Caco-2 (cell line): ENCODE data around the gene MRPS22. TPM values are rescaled to one million over a fixed set of nuclear protein-coding genes. Genes with fewer than 3 reads are reported as not detected.

Experiments used
- BruUV-seq: library from RNA; stranded (reverse); fragments of 400-500 nt; replicated peaks from 2 replicates; lab custom pipeline; 2021; lab: Mats Ljungman, UMichigan
- CTCF ChIA-PET: fragments of 300-600 bp; sonication (Branson Sonifier 250); formaldehyde crosslinking; loops from one replicate; lab custom pipeline; 2022; ENCODE audit warnings: antibody characterized with exemption; lab: Charles Lee
- POLR2A ChIA-PET: fragments of 300-600 bp; sonication (Branson Sonifier 250); formaldehyde crosslinking; loops from one replicate; lab custom pipeline; 2022; ENCODE audit warnings: antibody characterized with exemption; lab: Charles Lee
- DNase-seq, 2 experiments: peaks; one replicate each; pipeline versions ENCODE4 v3.0.0 to v3.0.0-alpha.2; 2020 to 2022
- H3K27me3 ChIP-seq: replicated peaks from 2 replicates; pipeline ENCODE4 v1.6.0; 2011; ENCODE audit warnings: low read length; ENCODE audit not compliant: control insufficient read depth, insufficient read depth
- H3K36me3 ChIP-seq: 2 replicates; pipeline ENCODE4 v1.5.1; 2011; ENCODE audit warnings: low read length; ENCODE audit not compliant: control insufficient read depth, insufficient read depth
- H3K4me1 ChIP-seq: fragments of 250-450 bp; sonication (Bioruptor Pico); 2 replicates; pipeline ENCODE4 v1.5.1; 2020; ENCODE audit warnings: mild to moderate bottlenecking
- H3K4me3 ChIP-seq: 2 replicates; pipeline ENCODE4 v1.5.1; 2011; ENCODE audit warnings: low read depth, mild to moderate bottlenecking, control low read depth, low read length
- H3K9me3 ChIP-seq: fragments of 250-450 bp; sonication (Bioruptor Pico); 2 replicates; pipeline ENCODE4 v1.5.1; 2020; ENCODE audit warnings: mild to moderate bottlenecking, moderate library complexity
- H3K27ac Mint-ChIP-seq: one replicate; pipeline ENCODE4 v1.8.0; 2022; ENCODE audit warnings: mixed read lengths; ENCODE audit not compliant: unreplicated experiment
- H3K27me3 Mint-ChIP-seq: one replicate; pipeline ENCODE4 v1.8.0; 2022; ENCODE audit warnings: mixed read lengths; ENCODE audit not compliant: insufficient read depth, unreplicated experiment
- H3K36me3 Mint-ChIP-seq: one replicate; pipeline ENCODE4 v1.8.0; 2022; ENCODE audit warnings: mild to moderate bottlenecking, mixed read lengths; ENCODE audit not compliant: insufficient read depth, unreplicated experiment
- H3K4me1 Mint-ChIP-seq: one replicate; pipeline ENCODE4 v1.8.0; 2022; ENCODE audit warnings: low read depth, mixed read lengths; ENCODE audit not compliant: unreplicated experiment
- H3K4me3 Mint-ChIP-seq: one replicate; pipeline ENCODE4 v1.8.0; 2022; ENCODE audit warnings: mild to moderate bottlenecking, moderate library complexity, mixed read lengths; ENCODE audit not compliant: unreplicated experiment
- H3K9me3 Mint-ChIP-seq: one replicate; pipeline ENCODE4 v1.8.0; 2022; ENCODE audit warnings: mixed read lengths; ENCODE audit not compliant: unreplicated experiment
- intact Hi-C: fragments of 100-400 bp; cut with micrococcal nuclease; formaldehyde crosslinking; loops from one replicate; pipeline ENCODE4 v1.10.0; 2022; ENCODE audit not compliant: unreplicated experiment
- total RNA-seq: library from RNA; stranded (reverse); gene quantifications from 2 replicates; pipeline ENCODE4 v1.2.3, GENCODE V29; 2022
- TF ChIP-seq, protein P1 (sequence below), 2 experiments: fragments of 200-600 bp in 1 of 2; IDR thresholded peaks; 1 replicate in 1 of 2; 2 replicates in 1 of 2; pipeline versions ENCODE4 v1.5.1 to v1.8.0; 2011 to 2022; ENCODE audit warnings: antibody characterized with exemption in 1 of 2, control low read depth in 1 of 2, inconsistent platforms in 1 of 2, low read depth in 1 of 2, low read length in 1 of 2, mild to moderate bottlenecking in 1 of 2, moderate library complexity in 1 of 2; ENCODE audit not compliant: insufficient read depth in 1 of 2, severe bottlenecking in 1 of 2, unreplicated experiment in 1 of 2

MRPS22 gene
- total RNA-seq, 1 experiment from 2014 or later, result 63.9 TPM

DNA sequence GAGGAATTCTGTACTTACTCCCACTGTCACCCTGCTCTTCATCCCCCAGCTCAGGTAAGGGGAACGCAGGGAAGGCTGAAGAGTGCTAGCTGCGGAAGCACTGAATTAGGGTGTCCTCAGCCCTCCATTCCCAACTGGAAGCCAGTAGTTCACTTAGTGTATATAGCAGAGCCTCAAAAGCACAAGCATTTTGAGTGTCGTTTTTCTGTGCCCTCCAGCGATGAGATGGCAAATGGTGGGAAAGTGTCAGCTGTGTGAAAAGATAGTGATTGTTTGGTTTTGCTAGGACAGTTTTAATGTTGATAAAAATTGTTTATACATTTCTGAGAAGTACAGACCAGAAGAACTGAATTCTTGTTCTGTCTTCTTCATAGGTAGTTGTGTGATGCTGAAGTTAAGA, 10.8 kb downstream of the MRPS22 start:
- CTCF ChIA-PET, result interaction anchor here (0.6 to 1.4 kb wide), 11 partner anchors 10 to 668 kb away, joined by 3 to 14 read pairs (median 4); partner anchors contain the start of genes COPB2 and MRPS22
- BruUV-seq, result no TSS peak
- Histone ChIP-seq H3K36me3 (peaks cover 3% of the 10 kb centered on the region), H3K4me1 (no peaks in the 10 kb centered on the region), H3K4me3 (no peak overlapping the region), H3K9me3 (no peaks in the 10 kb centered on the region), H3K27me3 (no peaks in the 10 kb centered on the region)
- no peak overlapping the region for H3K27ac Mint-ChIP-seq
- TF ChIP-seq, protein P1, sequence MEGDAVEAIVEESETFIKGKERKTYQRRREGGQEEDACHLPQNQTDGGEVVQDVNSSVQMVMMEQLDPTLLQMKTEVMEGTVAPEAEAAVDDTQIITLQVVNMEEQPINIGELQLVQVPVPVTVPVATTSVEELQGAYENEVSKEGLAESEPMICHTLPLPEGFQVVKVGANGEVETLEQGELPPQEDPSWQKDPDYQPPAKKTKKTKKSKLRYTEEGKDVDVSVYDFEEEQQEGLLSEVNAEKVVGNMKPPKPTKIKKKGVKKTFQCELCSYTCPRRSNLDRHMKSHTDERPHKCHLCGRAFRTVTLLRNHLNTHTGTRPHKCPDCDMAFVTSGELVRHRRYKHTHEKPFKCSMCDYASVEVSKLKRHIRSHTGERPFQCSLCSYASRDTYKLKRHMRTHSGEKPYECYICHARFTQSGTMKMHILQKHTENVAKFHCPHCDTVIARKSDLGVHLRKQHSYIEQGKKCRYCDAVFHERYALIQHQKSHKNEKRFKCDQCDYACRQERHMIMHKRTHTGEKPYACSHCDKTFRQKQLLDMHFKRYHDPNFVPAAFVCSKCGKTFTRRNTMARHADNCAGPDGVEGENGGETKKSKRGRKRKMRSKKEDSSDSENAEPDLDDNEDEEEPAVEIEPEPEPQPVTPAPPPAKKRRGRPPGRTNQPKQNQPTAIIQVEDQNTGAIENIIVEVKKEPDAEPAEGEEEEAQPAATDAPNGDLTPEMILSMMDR (IDR thresholded peaks at IDR 0.05; ENCODE audit: insufficient read depth in 1 of 2, low read depth in 1 of 2, low read length in 1 of 2, severe bottlenecking in 1 of 2, unreplicated experiment in 1 of 2), result no peak
- H3K36me3 Mint-ChIP-seq, result peaks cover 92% of the 10 kb centered on the region
- H3K27me3 Mint-ChIP-seq, result no peaks in the 10 kb centered on the region
- intact Hi-C loops, result no loop called here
- POLR2A ChIA-PET, result interaction anchor here (1.3 kb wide), 1 partner anchor 35 kb away, joined by 9 read pairs; the partner anchor contains the start of gene COPB2
- DNase-seq, result no peak
- no peak overlapping the region for H3K4me3 Mint-ChIP-seq
- no peaks in the 10 kb centered on the region for H3K9me3 Mint-ChIP-seq
- H3K4me1 Mint-ChIP-seq, result no peaks in the 10 kb centered on the region

DNA sequence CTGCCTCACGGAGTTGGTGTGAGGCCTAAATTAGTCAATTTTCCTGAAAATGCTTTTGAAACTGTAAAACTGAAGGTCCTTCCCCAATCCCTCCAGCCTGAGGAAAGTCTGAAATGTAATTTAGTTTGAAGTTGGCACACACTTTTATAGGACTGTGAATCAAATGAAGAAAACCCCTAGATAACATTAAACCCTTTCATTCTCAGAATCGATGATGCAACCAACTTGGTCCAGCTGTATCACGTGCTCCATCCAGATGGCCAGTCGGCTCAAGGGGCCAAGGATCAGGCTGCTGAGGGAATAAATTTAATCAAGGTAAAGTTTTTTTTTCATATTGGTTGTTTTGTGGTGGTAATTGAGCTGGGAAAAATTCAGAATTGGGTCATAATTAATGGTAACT, 11.7 kb downstream of the MRPS22 start:
- H3K4me3 ChIP-seq, result no peak overlapping the region
- H3K4me1 ChIP-seq, result no peaks in the 10 kb centered on the region
- Mint-ChIP-seq H3K36me3 (peaks cover 94% of the 10 kb centered on the region), H3K4me3 (no peak overlapping the region), H3K27ac (peak overlapping the region; percentile 5), H3K4me1 (no peaks in the 10 kb centered on the region), H3K27me3 (no peaks in the 10 kb centered on the region), H3K9me3 (no peaks in the 10 kb centered on the region)
- TF ChIP-seq, protein P1 (IDR thresholded peaks at IDR 0.05; ENCODE audit: insufficient read depth in 1 of 2, low read depth in 1 of 2, low read length in 1 of 2, severe bottlenecking in 1 of 2, unreplicated experiment in 1 of 2), result no peak
- no TSS peak for BruUV-seq
- ChIA-PET CTCF (interaction anchor here (0.7 kb wide), 1 partner anchor 667 kb away, joined by 3 read pairs; no protein-coding TSS in a partner anchor), POLR2A (no interaction called here)
- intact Hi-C loops, result no loop called here
- no peak for DNase-seq
- peaks cover 3% of the 10 kb centered on the region for H3K36me3 ChIP-seq
- H3K27me3 ChIP-seq, result no peaks in the 10 kb centered on the region
- no peaks in the 10 kb centered on the region for H3K9me3 ChIP-seq

DNA sequence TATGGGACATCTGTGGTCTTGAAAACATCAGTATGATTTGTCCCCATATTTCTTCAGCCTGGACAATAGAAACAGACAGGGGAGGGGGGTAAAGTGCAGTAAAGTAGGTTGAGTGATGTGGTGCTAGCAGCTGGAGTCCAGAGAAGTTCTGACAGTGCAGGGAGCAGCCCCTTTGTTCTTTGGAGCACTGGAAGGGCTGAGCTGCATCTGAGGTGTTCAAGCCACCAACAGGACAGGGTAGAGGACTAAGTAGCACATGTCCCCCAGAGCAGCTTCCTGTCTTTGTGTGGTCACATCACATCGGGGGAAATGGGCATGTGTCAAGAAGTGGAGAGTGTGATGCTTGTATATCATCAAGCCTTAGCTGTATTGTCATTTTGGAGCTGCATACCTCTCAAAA, 12.1 kb downstream of the MRPS22 start:
- POLR2A ChIA-PET, result no interaction called here
- H3K36me3 Mint-ChIP-seq, result peaks cover 94% of the 10 kb centered on the region
- H3K27me3 ChIP-seq, result no peaks in the 10 kb centered on the region
- no peaks in the 10 kb centered on the region for H3K9me3 ChIP-seq
- intact Hi-C loops, result no loop called here
- no peaks in the 10 kb centered on the region for H3K27me3 Mint-ChIP-seq
- no peak for DNase-seq
- no peaks in the 10 kb centered on the region for H3K9me3 Mint-ChIP-seq
- no peak overlapping the region for H3K4me3 ChIP-seq
- no peaks in the 10 kb centered on the region for H3K4me1 Mint-ChIP-seq
- CTCF ChIA-PET, result no interaction called here
- H3K4me3 Mint-ChIP-seq, result no peak overlapping the region
- TF ChIP-seq, protein P1 (IDR thresholded peaks at IDR 0.05; ENCODE audit: insufficient read depth in 1 of 2, low read depth in 1 of 2, low read length in 1 of 2, severe bottlenecking in 1 of 2, unreplicated experiment in 1 of 2), result no peak
- no TSS peak for BruUV-seq
- peak overlapping the region; percentile 5 for H3K27ac Mint-ChIP-seq
- no peaks in the 10 kb centered on the region for H3K4me1 ChIP-seq
- H3K36me3 ChIP-seq, result peaks cover 6% of the 10 kb centered on the region
